SK-N-SH (cell line): ENCODE measurements around the gene PAFAH1B1. TPM values are rescaled to one million over a fixed set of nuclear protein-coding genes. Genes with fewer than 3 reads are reported as not detected.

Experiments
- CTCF ChIA-PET: fragments of 300-600, 350-600 bp; formaldehyde crosslinking; extraction: SDS; loops from one replicate; lab custom pipeline; 2021; lab: Yijun Ruan, JAX
- POLR2A ChIA-PET: fragments of 350-600 bp; sonication (Branson Sonifier 250); formaldehyde crosslinking; extraction: SDS; loops from one replicate; lab custom pipeline; 2020; ENCODE audit warnings: antibody characterized with exemption, inconsistent platforms; lab: Yijun Ruan, JAX
- DNase-seq: peaks from one replicate; pipeline ENCODE4 v3.0.0; 2012
- H2AFZ ChIP-seq: fragments of 200-600 bp; sonication (generic); 2 replicates; pipeline ENCODE4 v1.8.1; 2016; ENCODE audit warnings: antibody characterized with exemption, mild to moderate bottlenecking, low read depth
- H3F3A ChIP-seq: fragments of 200-600 bp; sonication (generic); replicated peaks from 2 replicates; pipeline ENCODE3; 2016; ENCODE audit warnings: antibody characterized with exemption, mild to moderate bottlenecking; ENCODE audit not compliant: insufficient read depth
- H3K27ac ChIP-seq, 2 experiments: fragments of 200-500 bp in 1 of 2; fragments of 200-600 bp in 1 of 2; sonication (Bioruptor generic) in 1 of 2; sonication (generic), shearing (Covaris generic) in 1 of 2; 2 replicates each; pipeline versions ENCODE4 v1.5.1 to v1.6.1; 2014 to 2016; ENCODE audit warnings: low read depth in 2 of 2, inconsistent platforms in 1 of 2, low read length in 1 of 2, mild to moderate bottlenecking in 1 of 2, mixed read lengths in 1 of 2
- H3K27me3 ChIP-seq: fragments of 200-600 bp; sonication (generic), shearing (Covaris generic); 2 replicates; pipeline ENCODE4 v1.6.1; 2016; ENCODE audit warnings: mixed run types; ENCODE audit not compliant: insufficient read depth
- H3K36me3 ChIP-seq, 2 experiments: fragments of 200-500 bp in 1 of 2; fragments of 200-600 bp in 1 of 2; sonication (Bioruptor generic) in 1 of 2; sonication (generic) in 1 of 2; replicated peaks in 1 of 2; 2 replicates each; pipeline versions ENCODE3 to v1.5.1; 2014 to 2016; ENCODE audit warnings: low read length in 1 of 2, mild to moderate bottlenecking in 1 of 2; ENCODE audit not compliant: insufficient read depth in 2 of 2, control insufficient read depth in 1 of 2
- H3K4me1 ChIP-seq, 2 experiments: fragments of 200-500 bp in 1 of 2; fragments of 200-600 bp in 1 of 2; sonication (Bioruptor generic) in 1 of 2; sonication (generic), shearing (Covaris generic) in 1 of 2; 2 replicates each; pipeline versions ENCODE4 v1.5.1 to v1.6.1; 2014 to 2016; ENCODE audit warnings: low read depth in 1 of 2, low read length in 1 of 2, mixed run types in 1 of 2; ENCODE audit not compliant: insufficient read depth in 2 of 2, control insufficient read depth in 1 of 2
- H3K4me2 ChIP-seq: fragments of 200-600 bp; sonication (generic), shearing (Covaris generic); 2 replicates; pipeline ENCODE4 v1.6.1; 2017; ENCODE audit warnings: mixed run types
- H3K4me3 ChIP-seq, 2 experiments: fragments of 200-500 bp in 1 of 2; fragments of 200-600 bp in 1 of 2; sonication (Bioruptor generic) in 1 of 2; sonication (generic), shearing (Covaris generic) in 1 of 2; 2 replicates each; pipeline versions ENCODE4 v1.5.1 to v1.8.1; 2014 to 2016; ENCODE audit warnings: low read depth in 2 of 2, inconsistent platforms in 1 of 2, low read length in 1 of 2, mild to moderate bottlenecking in 1 of 2, mixed read lengths in 1 of 2, moderate library complexity in 1 of 2
- H3K79me2 ChIP-seq: fragments of 200-600 bp; sonication (generic); 2 replicates; pipeline ENCODE4 v1.8.1; 2017; ENCODE audit warnings: mild to moderate bottlenecking; ENCODE audit not compliant: insufficient read depth
- H3K9ac ChIP-seq: fragments of 200-600 bp; sonication (generic); 2 replicates; pipeline ENCODE4 v1.6.1; 2017; ENCODE audit warnings: mixed run types
- H3K9me2 ChIP-seq: fragments of 200-600 bp; sonication (generic); 2 replicates; pipeline ENCODE4 v1.6.1; 2017; ENCODE audit warnings: mixed run types
- H3K9me3 ChIP-seq: fragments of 200-600 bp; sonication (generic); 2 replicates; pipeline ENCODE4 v1.6.1; 2017; ENCODE audit warnings: mixed run types, mild to moderate bottlenecking, moderate library complexity
- H4K20me1 ChIP-seq: fragments of 200-600 bp; sonication (generic); 2 replicates; pipeline ENCODE4 v1.6.1; 2017; ENCODE audit warnings: mild to moderate bottlenecking, mixed run types; ENCODE audit not compliant: insufficient read depth
- ELF1 ChIP-seq: IDR thresholded peaks from 2 replicates; pipeline ENCODE4 v1.4.0; 2012
- EZH2phosphoT487 ChIP-seq: fragments of 200-600 bp; sonication (generic); IDR thresholded peaks from 2 replicates; pipeline ENCODE4 v1.6.1; 2017; ENCODE audit warnings: low read depth, mixed run types, mild to moderate bottlenecking, antibody characterized with exemption, moderate library complexity, borderline replicate concordance
- FOSL2 ChIP-seq: IDR thresholded peaks from 2 replicates; pipeline ENCODE4 v1.4.0; 2012; ENCODE audit warnings: low read depth, mild to moderate bottlenecking, moderate library complexity, borderline replicate concordance
- FOXJ3 ChIP-seq: sonication (generic); formaldehyde crosslinking; IDR thresholded peaks from 2 replicates; pipeline ENCODE4 v1.5.1; 2020; ENCODE audit warnings: mild to moderate bottlenecking, missing genetic modification reagents
- FOXM1 ChIP-seq: IDR thresholded peaks from 2 replicates; pipeline ENCODE4 v1.4.0; 2012; ENCODE audit warnings: low read depth, mild to moderate bottlenecking
- GABPA ChIP-seq: IDR thresholded peaks from 2 replicates; pipeline ENCODE4 v1.4.0; 2012; ENCODE audit warnings: low read depth, mild to moderate bottlenecking
- GATA2 ChIP-seq: sonication (generic); formaldehyde crosslinking; IDR thresholded peaks from 2 replicates; pipeline ENCODE4 v1.5.0; 2020; ENCODE audit warnings: mild to moderate bottlenecking, missing genetic modification reagents
- IRF3 ChIP-seq: fragments of 150-350 bp; IDR thresholded peaks from 2 replicates; pipeline ENCODE4 v1.6.1; 2016; ENCODE audit warnings: mild to moderate bottlenecking, low read depth, low read length
- JUND ChIP-seq: IDR thresholded peaks from 2 replicates; pipeline ENCODE4 v1.4.0; 2012
- MAX ChIP-seq: IDR thresholded peaks from 2 replicates; pipeline ENCODE4 v1.4.0; 2012; ENCODE audit warnings: low read depth
- NFIC ChIP-seq: IDR thresholded peaks from 2 replicates; pipeline ENCODE4 v1.4.0; 2012; ENCODE audit warnings: borderline replicate concordance
- PBX3 ChIP-seq: IDR thresholded peaks from 2 replicates; pipeline ENCODE4; 2012
- POLR2AphosphoS5 ChIP-seq: IDR thresholded peaks from 2 replicates; pipeline ENCODE4 v1.6.1; 2012; ENCODE audit warnings: low read depth, low read length
- REST ChIP-seq: IDR thresholded peaks from 2 replicates; pipeline ENCODE4 v1.6.1; 2012; ENCODE audit warnings: mild to moderate bottlenecking, low read depth, low read length, moderate library complexity
- RXRA ChIP-seq: IDR thresholded peaks from 2 replicates; pipeline ENCODE4 v1.4.0; 2012; ENCODE audit warnings: low read depth, mild to moderate bottlenecking, borderline replicate concordance
- SIN3A ChIP-seq: IDR thresholded peaks from 2 replicates; pipeline ENCODE4 v1.6.1; 2012; ENCODE audit warnings: low read depth, mild to moderate bottlenecking, low read length, moderate library complexity, borderline replicate concordance
- TEAD4 ChIP-seq: IDR thresholded peaks from 2 replicates; pipeline ENCODE4 v1.4.0; 2012; ENCODE audit warnings: mild to moderate bottlenecking, borderline replicate concordance; ENCODE audit not compliant: insufficient read depth
- YY1 ChIP-seq: IDR thresholded peaks from 2 replicates; pipeline ENCODE4 v1.4.0; 2012; ENCODE audit warnings: low read depth, mild to moderate bottlenecking
- WGBS: methylation state at CpG from one replicate; pipeline ENCODE4 v1.1.6; 2017; ENCODE audit warnings: low lambda C conversion rate; 5-methylcytosine and 5-hydroxymethylcytosine counted together
- polyA plus RNA-seq, 3 experiments: library from polyadenylated mRNA; depleted of rRNA; stranded (reverse); fragments of >200 nt; gene quantifications; 2 replicates each; pipeline ENCODE4 v1.2.3, GENCODE V29; 2012

PAFAH1B1 gene
- polyA plus RNA-seq, 1 of the 3 experiments (the other 2 are of a cell fraction), result 37.3 TPM

GRCh38 chr17:2636169-2636930, 42.9 kb downstream of the PAFAH1B1 start:
- H3K9me3 ChIP-seq, result no peaks in the 10 kb centered on the region
- H3K36me3 ChIP-seq, result peaks cover 5 to 35% of the 10 kb centered on the region in 2 experiments
- H3K4me1 ChIP-seq, result no peaks in the 10 kb centered on the region; a peak in 3 of 4 replicates
- peaks cover 100% of the 10 kb centered on the region for H3K79me2 ChIP-seq
- no peak overlapping the region for H3K4me2 ChIP-seq
- no peaks in the 10 kb centered on the region for H3K27me3 ChIP-seq
- peaks cover 94% of the 10 kb centered on the region for H4K20me1 ChIP-seq
- H3K4me3 ChIP-seq, result no peak overlapping the region
- CTCF ChIA-PET, result interaction anchor here (1.0 kb wide), 1 partner anchor 23 kb away, joined by 4 read pairs; no protein-coding TSS in a partner anchor
- peaks cover 9% of the 10 kb centered on the region for H3F3A ChIP-seq
- no peak overlapping the region for H3K27ac ChIP-seq
- WGBS, result 95% methylated on average over 13 of the region's 13 CpGs
- TF ChIP-seq ELF1 (no peak), GATA2 (CRISPR knock-in tag) (no peak), NFIC (no peak), IRF3 (no peak), POLR2AphosphoS5 (no peak), FOXM1 (no peak), JUND (no peak), REST (no peak), EZH2phosphoT487 (no peak), FOXJ3 (CRISPR knock-in tag) (no peak), SIN3A (no peak), YY1 (no peak), RXRA (no peak), FOSL2 (no peak), TEAD4 (no peak), PBX3 (no peak), GABPA (no peak), MAX (no peak)
- H3K9me2 ChIP-seq, result no peaks in the 10 kb centered on the region
- no peak overlapping the region for H3K9ac ChIP-seq
- DNase-seq, result no peak
- POLR2A ChIA-PET, result no interaction called here
- H2AFZ ChIP-seq, result no peak overlapping the region
